ENCODE measurements around the gene TMPRSS7. TPM values are rescaled to one million over a fixed set of nuclear protein-coding genes. Genes with fewer than 3 reads are reported as not detected.

The TMPRSS7 gene
- total RNA-seq, 5 donors from 2014 or later (not counting 1 experiment from before 2014, with no cell fraction given), result 0.10 TPM; not detected in 4

DNA sequence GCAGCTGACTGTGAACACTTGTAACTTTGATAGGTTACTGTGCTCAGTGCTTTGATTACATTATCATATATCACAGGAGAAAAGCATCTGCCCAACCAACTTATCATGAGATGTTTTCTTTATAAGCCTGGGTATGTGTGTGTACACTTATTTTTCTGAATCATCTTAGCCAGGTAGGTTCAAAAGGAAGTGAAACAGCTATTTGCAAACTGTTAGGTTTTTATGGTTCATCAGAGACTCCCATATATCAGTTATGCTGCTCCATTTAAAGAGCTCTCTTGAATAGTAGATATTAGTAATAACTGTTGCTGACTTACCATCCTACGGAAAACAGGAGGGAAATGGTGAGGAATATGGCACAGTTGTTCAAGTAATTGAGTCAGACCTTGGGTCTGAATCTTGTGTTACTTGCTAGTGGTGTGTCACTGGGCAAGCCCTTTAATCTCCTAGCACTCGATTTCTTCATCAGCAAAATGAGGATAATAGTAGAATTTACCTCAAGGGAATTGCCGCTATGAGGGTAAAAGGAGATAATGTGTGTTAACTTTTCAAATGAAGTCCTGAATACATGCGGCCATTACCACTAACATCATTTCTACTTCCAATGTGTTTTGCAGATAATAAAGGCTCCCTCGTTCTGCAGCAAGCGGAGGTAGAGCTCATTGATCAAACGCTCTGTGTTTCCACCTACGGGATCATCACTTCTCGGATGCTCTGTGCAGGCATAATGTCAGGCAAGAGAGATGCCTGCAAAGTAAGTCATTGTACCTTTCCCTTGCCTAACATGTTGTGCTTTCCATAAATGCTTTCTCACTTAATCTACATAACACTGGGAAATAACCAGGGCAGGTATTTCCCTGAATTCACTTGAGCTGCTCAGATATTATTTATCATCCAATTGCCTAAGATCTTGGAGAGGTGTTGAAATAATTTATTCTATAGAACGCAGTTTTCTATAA, 43.9 kb downstream of the TMPRSS7 start:
- POLR2A ChIA-PET, result no interaction called here
- Histone ChIP-seq H3K4me3 (ENCODE audit: control insufficient read depth in 1 of 2, extremely low read depth in 1 of 2, low read length in 1 of 2) (no peak overlapping the region), H3K27ac (ENCODE audit: low read length) (no peak overlapping the region), H3K27me3 (replicated peaks in 1 of 2; ENCODE audit: control insufficient read depth in 2 of 2, extremely low read depth in 1 of 2, insufficient read depth in 2 of 2, low read length in 1 of 2) (no peaks in the 10 kb centered on the region), H3K9me3 (no peaks in the 10 kb centered on the region), H3K4me1 (ENCODE audit: control insufficient read depth in 1 of 2, extremely low read depth in 1 of 2, insufficient read depth in 2 of 2, low read length in 2 of 2) (peaks cover 6 to 24% of the 10 kb centered on the region in 2 experiments), H3K36me3 (ENCODE audit: control insufficient read depth in 2 of 2, extremely low read depth in 1 of 2, insufficient read depth in 1 of 2, low read length in 1 of 2) (no peaks in the 10 kb centered on the region)
- no peak overlapping the region for H3K4me3 Mint-ChIP-seq
- WGBS (ENCODE audit: insufficient coverage), result 94% methylated on average over 5 of the region's 10 CpGs
- H3K27me3 Mint-ChIP-seq, result no peaks in the 10 kb centered on the region
- peaks cover 25 to 26% (median 25%) of the 10 kb centered on the region in 3 donors for H3K4me1 Mint-ChIP-seq
- no peaks in the 10 kb centered on the region for H3K36me3 Mint-ChIP-seq
- CTCF ChIA-PET, result no interaction called here
- H3K27ac Mint-ChIP-seq, result peak overlapping the region; percentile 7 to 19
- ATAC-seq (replicated peaks in 1 of 4), result no peak
- no peaks in the 10 kb centered on the region for H3K9me3 Mint-ChIP-seq
- DNase-seq, result no peak

- H3K27me3 Mint-ChIP-seq, result peaks cover 0 to 9% of the 10 kb centered on the region in 2 donors
- CTCF ChIA-PET, result no interaction called here
- ATAC-seq (replicated peaks in 1 of 4) (no peak), DNase-seq (no peak)
- 86% methylated on average over 1 of the region's 4 CpGs for WGBS (ENCODE audit: insufficient coverage)
- no peaks in the 10 kb centered on the region for H3K36me3 Mint-ChIP-seq
- no peak overlapping the region for H3K27ac Mint-ChIP-seq
- POLR2A ChIA-PET, result no interaction called here
- H3K4me3 ChIP-seq (ENCODE audit: control insufficient read depth in 1 of 2, extremely low read depth in 1 of 2, low read length in 1 of 2), result no peak overlapping the region
- no peaks in the 10 kb centered on the region for H3K9me3 ChIP-seq
- no peaks in the 10 kb centered on the region for H3K36me3 ChIP-seq (ENCODE audit: control insufficient read depth in 2 of 2, extremely low read depth in 1 of 2, insufficient read depth in 1 of 2, low read length in 1 of 2)
- no peak overlapping the region for H3K4me3 Mint-ChIP-seq
- peaks cover 0 to 9% of the 10 kb centered on the region in 2 experiments for H3K27me3 ChIP-seq (replicated peaks in 1 of 2; ENCODE audit: control insufficient read depth in 2 of 2, extremely low read depth in 1 of 2, insufficient read depth in 2 of 2, low read length in 1 of 2)
- peaks cover 29 to 40% (median 33%) of the 10 kb centered on the region in 3 donors for H3K4me1 Mint-ChIP-seq
- peaks cover 15 to 20% of the 10 kb centered on the region in 2 experiments for H3K4me1 ChIP-seq (ENCODE audit: control insufficient read depth in 1 of 2, extremely low read depth in 1 of 2, insufficient read depth in 2 of 2, low read length in 2 of 2)
- no peak overlapping the region for H3K27ac ChIP-seq (ENCODE audit: low read length)
- no peaks in the 10 kb centered on the region for H3K9me3 Mint-ChIP-seq
These were observed 48.7 kb downstream of the TMPRSS7 start for GRCh38 chr3:112083239-112083638.

DNA sequence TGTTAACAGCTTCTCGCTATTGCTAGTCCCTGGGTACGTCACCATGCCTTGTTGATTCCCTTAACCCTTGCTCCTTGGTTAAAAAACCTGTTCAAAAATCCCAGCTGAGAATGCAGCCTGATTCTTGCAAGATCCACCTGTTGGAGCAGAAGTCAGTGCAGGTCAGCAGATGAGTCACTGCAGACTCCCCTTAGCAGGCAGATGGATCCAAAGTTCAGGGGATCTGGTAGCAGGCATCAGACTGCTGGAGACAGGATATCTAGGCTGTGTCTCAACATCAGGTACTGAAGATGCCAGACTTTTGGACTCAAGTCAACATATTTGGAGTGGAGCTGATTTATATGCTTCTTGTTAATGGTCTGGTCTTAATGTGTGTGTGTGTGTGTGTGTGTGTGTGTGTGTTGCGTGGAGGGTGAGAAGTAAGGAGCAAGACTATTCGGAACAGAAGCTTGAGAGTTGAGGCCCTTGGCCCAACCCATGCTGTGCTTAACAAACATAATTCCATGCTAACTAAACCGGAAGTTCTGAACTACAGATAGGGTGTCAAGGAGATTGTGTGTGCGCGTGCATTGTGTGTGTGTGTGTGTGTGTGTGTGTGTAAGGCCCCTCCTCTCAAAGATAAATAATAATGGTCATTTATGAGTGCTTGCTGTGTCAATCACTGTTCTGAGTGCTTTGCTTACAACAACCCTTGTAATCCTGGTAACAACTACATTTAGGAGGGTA, 50.6 kb downstream of the TMPRSS7 start:
- ATAC-seq (replicated peaks in 1 of 4), result no peak
- Histone ChIP-seq H3K4me3 (ENCODE audit: control insufficient read depth in 1 of 2, extremely low read depth in 1 of 2, low read length in 1 of 2) (peak overlapping the region in 1 of 2 donors; percentile 72), H3K9me3 (no peaks in the 10 kb centered on the region), H3K36me3 (ENCODE audit: control insufficient read depth in 2 of 2, extremely low read depth in 1 of 2, insufficient read depth in 1 of 2, low read length in 1 of 2) (no peaks in the 10 kb centered on the region), H3K4me1 (ENCODE audit: control insufficient read depth in 1 of 2, extremely low read depth in 1 of 2, insufficient read depth in 2 of 2, low read length in 2 of 2) (peaks cover 15 to 20% of the 10 kb centered on the region in 2 experiments), H3K27ac (ENCODE audit: low read length) (no peak overlapping the region), H3K27me3 (replicated peaks in 1 of 2; ENCODE audit: control insufficient read depth in 2 of 2, extremely low read depth in 1 of 2, insufficient read depth in 2 of 2, low read length in 1 of 2) (peaks cover 0 to 9% of the 10 kb centered on the region in 2 experiments)
- Mint-ChIP-seq H3K27me3 (peaks cover 0 to 18% of the 10 kb centered on the region in 2 donors), H3K9me3 (no peaks in the 10 kb centered on the region), H3K4me1 (peaks cover 29 to 42% (median 33%) of the 10 kb centered on the region in 3 donors), H3K36me3 (no peaks in the 10 kb centered on the region), H3K4me3 (peak overlapping the region; percentile 80 to 82 (median 81)), H3K27ac (peak overlapping the region in 1 of 2 donors; percentile 29)
- POLR2A ChIA-PET, result no interaction called here
- 100% methylated on average over 2 of the region's 7 CpGs for WGBS (ENCODE audit: insufficient coverage)
- CTCF ChIA-PET, result interaction anchor here in 1 of 2 donors (0.6 kb wide), 1 partner anchor 42 kb away, joined by 3 read pairs; no protein-coding TSS in a partner anchor
- DNase-seq, result no peak

DNA sequence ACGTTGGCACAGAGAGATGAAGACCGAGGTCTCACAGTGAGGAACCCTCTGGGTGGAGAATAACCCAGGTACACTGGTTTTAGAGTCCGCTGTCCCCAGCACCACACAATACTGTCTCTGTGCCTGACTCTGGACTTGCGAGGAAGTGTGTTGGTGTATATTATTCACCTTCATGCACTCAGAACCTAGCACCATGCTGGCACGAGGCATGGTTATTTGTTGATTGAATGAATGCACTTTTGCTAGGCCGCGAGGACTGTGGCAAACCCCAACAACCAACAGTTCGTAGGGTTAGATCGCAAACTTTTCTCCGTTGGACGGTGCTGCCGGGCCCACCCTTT, 51.2 kb downstream of the TMPRSS7 start:
- Histone ChIP-seq H3K4me1 (ENCODE audit: control insufficient read depth in 1 of 2, extremely low read depth in 1 of 2, insufficient read depth in 2 of 2, low read length in 2 of 2) (peaks cover 18 to 24% of the 10 kb centered on the region in 2 experiments), H3K27ac (ENCODE audit: low read length) (no peak overlapping the region), H3K9me3 (no peaks in the 10 kb centered on the region), H3K36me3 (ENCODE audit: control insufficient read depth in 2 of 2, extremely low read depth in 1 of 2, insufficient read depth in 1 of 2, low read length in 1 of 2) (no peaks in the 10 kb centered on the region), H3K27me3 (replicated peaks in 1 of 2; ENCODE audit: control insufficient read depth in 2 of 2, extremely low read depth in 1 of 2, insufficient read depth in 2 of 2, low read length in 1 of 2) (peaks cover 0 to 9% of the 10 kb centered on the region in 2 experiments), H3K4me3 (ENCODE audit: control insufficient read depth in 1 of 2, extremely low read depth in 1 of 2, low read length in 1 of 2) (peak overlapping the region; percentile 69 to 72)
- ATAC-seq (replicated peaks in 1 of 4) (peak in 3 of 4 experiments; percentile 17 to 24 (median 18)), DNase-seq (peak in 1 of 35 experiments; percentile 4)
- no peaks in the 10 kb centered on the region for H3K36me3 Mint-ChIP-seq
- no peaks in the 10 kb centered on the region for H3K9me3 Mint-ChIP-seq
- peaks cover 0 to 18% of the 10 kb centered on the region in 2 donors for H3K27me3 Mint-ChIP-seq
- 23% methylated on average over 6 of the region's 12 CpGs for WGBS (ENCODE audit: insufficient coverage)
- peaks cover 29 to 46% (median 37%) of the 10 kb centered on the region in 3 donors for H3K4me1 Mint-ChIP-seq
- H3K4me3 Mint-ChIP-seq, result peak overlapping the region; percentile 80 to 82 (median 81)
- CTCF ChIA-PET, result no interaction called here
- H3K27ac Mint-ChIP-seq, result peak overlapping the region in 1 of 2 donors; percentile 62
- POLR2A ChIA-PET, result no interaction called here

- peak in 33 of 35 experiments; percentile 9 to 61 (median 28) for DNase-seq
- Histone ChIP-seq H3K4me1 (ENCODE audit: control insufficient read depth in 1 of 2, extremely low read depth in 1 of 2, insufficient read depth in 2 of 2, low read length in 2 of 2) (peaks cover 21 to 26% of the 10 kb centered on the region in 2 experiments), H3K9me3 (no peaks in the 10 kb centered on the region), H3K36me3 (ENCODE audit: control insufficient read depth in 2 of 2, extremely low read depth in 1 of 2, insufficient read depth in 1 of 2, low read length in 1 of 2) (no peaks in the 10 kb centered on the region), H3K27me3 (replicated peaks in 1 of 2; ENCODE audit: control insufficient read depth in 2 of 2, extremely low read depth in 1 of 2, insufficient read depth in 2 of 2, low read length in 1 of 2) (peaks cover 0 to 9% of the 10 kb centered on the region in 2 experiments), H3K27ac (ENCODE audit: low read length) (no peak within 1 kb of the TSS), H3K4me3 (ENCODE audit: control insufficient read depth in 1 of 2, extremely low read depth in 1 of 2, low read length in 1 of 2) (peak within 1 kb of the TSS; percentile 69 to 72)
- POLR2A ChIA-PET, result no interaction called here
- peak; percentile 80 to 88 (median 84) for ATAC-seq (replicated peaks in 1 of 4)
- Mint-ChIP-seq H3K36me3 (no peaks in the 10 kb centered on the region), H3K4me1 (peaks cover 29 to 52% (median 42%) of the 10 kb centered on the region in 3 donors), H3K9me3 (no peaks in the 10 kb centered on the region), H3K27ac (peak within 1 kb of the TSS in 1 of 2 donors; percentile 76), H3K27me3 (peaks cover 0 to 18% of the 10 kb centered on the region in 2 donors), H3K4me3 (peak within 1 kb of the TSS; percentile 80 to 82 (median 81))
- 3% methylated on average over 45 of the region's 67 CpGs for WGBS (ENCODE audit: insufficient coverage)
- CTCF ChIA-PET, result no interaction called here
These were observed 51.7 kb downstream of the TMPRSS7 start, which contains the start of gene C3orf52 for GRCh38 chr3:112086076-112086854. Gene C3orf52, plus strand, starts transcription at chr3:112086389. Its CDS starts 19 bp downstream, at chr3:112086408.
